Stimulated activated CD4-positive, alpha-beta T cell treated with anti-CD3 and anti-CD28 coated beads, TNF-alpha, amount 100 ng/mL, for 24 hours (primary cell): ENCODE data around the gene SULT4A1.
"Not testable (repeated sequence)": the region's sequence is repeated elsewhere in the genome, so short reads cannot be mapped to it uniquely, and the experiment has no call there.

ENCODE experiments used
- DNase-seq, 3 experiments: peaks; one replicate each; pipeline ENCODE4 v3.0.0-alpha.2; 2020; ENCODE audit warnings: low read depth in 3 of 3

SULT4A1 gene

GRCh38 chr22:43862074-43862881 is at the start of gene SULT4A1:
Gene SULT4A1 (minus strand): TSS chr22:43862513. CDS start chr22:43862382, 131 bp downstream.
- DNase-seq: no peak

GRCh38 chr22:43911351-43911750 is 49.0 kb upstream of the SULT4A1 start:
- no peak for DNase-seq

- no peak for DNase-seq
Observed at GRCh38 chr22:43910178-43910695, 47.9 kb upstream of the SULT4A1 start.

GRCh38 chr22:43909708-43910107 is 47.4 kb upstream of the SULT4A1 start:
- no peak for DNase-seq

- no peak for DNase-seq
Observed at GRCh38 chr22:43905681-43906080, 43.4 kb upstream of the SULT4A1 start.

GRCh38 chr22:43904412-43904811 is 42.1 kb upstream of the SULT4A1 start:
- DNase-seq: peak in 1 of 3 experiments; percentile 34

- DNase-seq: not testable (repeated sequence)
Observed at GRCh38 chr22:43903033-43903432, 40.7 kb upstream of the SULT4A1 start.

GRCh38 chr22:43901976-43902643 is 39.8 kb upstream of the SULT4A1 start:
- no peak for DNase-seq

GRCh38 chr22:43900206-43900605 is 37.9 kb upstream of the SULT4A1 start:
- DNase-seq: no peak

- no peak for DNase-seq
Observed at GRCh38 chr22:43897751-43898261, 35.5 kb upstream of the SULT4A1 start.

GRCh38 chr22:43895986-43896645 is 33.8 kb upstream of the SULT4A1 start:
- DNase-seq: no peak

GRCh38 chr22:43894122-43894521 is 31.8 kb upstream of the SULT4A1 start:
- no peak for DNase-seq

GRCh38 chr22:43893266-43893665 is 31.0 kb upstream of the SULT4A1 start:
- DNase-seq: no peak

GRCh38 chr22:43892183-43892894 is 30.0 kb upstream of the SULT4A1 start:
- no peak for DNase-seq

GRCh38 chr22:43891360-43892182 is 29.3 kb upstream of the SULT4A1 start, which contains the start of gene PNPLA5:
Gene PNPLA5 (minus strand): TSS chr22:43892013. CDS start chr22:43891880, 133 bp downstream.
- DNase-seq: peak in 1 of 3 experiments; percentile 46

- no peak for DNase-seq
Observed at GRCh38 chr22:43890901-43891331, 28.6 kb upstream of the SULT4A1 start.

- DNase-seq: no peak
Observed at GRCh38 chr22:43889860-43890253, 27.5 kb upstream of the SULT4A1 start.

GRCh38 chr22:43889201-43889859 is 27.0 kb upstream of the SULT4A1 start:
- no peak for DNase-seq

- no peak for DNase-seq
Observed at GRCh38 chr22:43888740-43889139, 26.4 kb upstream of the SULT4A1 start.

- no peak for DNase-seq
Observed at GRCh38 chr22:43887391-43887790, 25.1 kb upstream of the SULT4A1 start.
